T1000 (cell line): Measurements from ENCODE around the gene ALS2CL.

ENCODE experiments used
- DNase-seq: peaks from one replicate; lab custom pipeline; 2025; ENCODE audit warnings: mixed read lengths; lab: John Stamatoyannopoulos, UW

ALS2CL gene

DNA sequence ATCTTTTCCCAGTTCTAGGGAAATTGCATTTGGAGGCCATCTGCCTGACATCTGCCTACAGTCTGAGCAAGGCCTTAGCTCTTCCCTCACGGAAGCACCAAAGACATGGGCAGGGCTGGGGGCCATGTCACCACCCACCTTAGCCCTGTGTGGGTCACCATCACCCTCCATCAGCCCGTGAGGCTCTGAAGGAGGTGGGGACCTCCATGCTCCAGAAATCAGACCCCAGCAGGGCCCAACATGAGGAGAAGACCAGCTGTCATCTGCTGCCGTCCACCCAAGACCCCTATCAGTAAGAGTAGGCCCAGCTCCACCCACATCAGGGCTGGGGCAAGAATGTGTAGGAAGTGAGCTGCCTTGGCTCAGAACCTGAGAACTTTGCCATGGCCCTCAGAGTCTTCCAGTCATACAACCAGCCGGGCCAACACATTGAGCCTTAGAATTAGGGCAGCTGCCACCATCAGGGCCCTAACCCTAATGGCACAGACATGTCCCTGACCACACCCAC, 9.6 kb upstream of the ALS2CL start:
- DNase-seq, result no peak

DNA sequence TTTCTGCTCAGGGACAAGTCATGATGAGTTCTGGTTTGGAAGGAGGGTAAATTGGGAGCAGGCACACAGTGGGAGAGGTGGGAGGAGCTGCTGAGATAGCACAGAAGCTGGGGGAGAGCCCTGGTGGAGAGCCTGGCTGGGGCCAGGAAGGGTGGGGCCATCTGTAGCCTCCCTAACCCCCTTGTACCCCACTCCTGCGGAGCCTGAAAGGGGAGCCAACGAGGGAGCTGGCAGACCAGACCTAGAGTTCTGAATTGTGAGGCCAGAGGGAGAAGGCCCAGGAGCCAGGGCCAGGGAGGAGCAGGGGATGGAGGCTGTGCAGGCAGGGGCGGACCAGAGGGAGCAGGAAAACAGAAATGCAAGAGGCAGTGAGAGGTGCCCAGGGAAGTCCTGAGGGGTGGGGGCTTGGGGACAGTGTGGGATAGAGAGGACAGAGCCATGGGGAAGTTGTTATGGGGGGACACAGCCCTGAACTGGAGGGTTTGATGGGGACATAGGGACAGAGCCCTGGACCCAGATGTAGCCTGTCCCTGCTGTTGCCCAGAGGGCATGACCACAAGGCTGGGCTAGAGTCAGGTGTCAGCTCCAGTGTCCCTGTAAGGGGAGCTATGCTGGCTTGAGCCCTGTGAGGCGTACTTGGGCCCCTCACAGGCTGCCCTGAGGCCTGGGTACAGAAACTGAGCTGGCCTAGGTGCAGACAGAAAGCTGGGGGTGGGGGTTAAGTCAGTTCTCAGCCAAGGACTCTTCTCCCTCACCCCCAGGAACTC, 8.9 kb upstream of the ALS2CL start:
- no peak for DNase-seq

DNA sequence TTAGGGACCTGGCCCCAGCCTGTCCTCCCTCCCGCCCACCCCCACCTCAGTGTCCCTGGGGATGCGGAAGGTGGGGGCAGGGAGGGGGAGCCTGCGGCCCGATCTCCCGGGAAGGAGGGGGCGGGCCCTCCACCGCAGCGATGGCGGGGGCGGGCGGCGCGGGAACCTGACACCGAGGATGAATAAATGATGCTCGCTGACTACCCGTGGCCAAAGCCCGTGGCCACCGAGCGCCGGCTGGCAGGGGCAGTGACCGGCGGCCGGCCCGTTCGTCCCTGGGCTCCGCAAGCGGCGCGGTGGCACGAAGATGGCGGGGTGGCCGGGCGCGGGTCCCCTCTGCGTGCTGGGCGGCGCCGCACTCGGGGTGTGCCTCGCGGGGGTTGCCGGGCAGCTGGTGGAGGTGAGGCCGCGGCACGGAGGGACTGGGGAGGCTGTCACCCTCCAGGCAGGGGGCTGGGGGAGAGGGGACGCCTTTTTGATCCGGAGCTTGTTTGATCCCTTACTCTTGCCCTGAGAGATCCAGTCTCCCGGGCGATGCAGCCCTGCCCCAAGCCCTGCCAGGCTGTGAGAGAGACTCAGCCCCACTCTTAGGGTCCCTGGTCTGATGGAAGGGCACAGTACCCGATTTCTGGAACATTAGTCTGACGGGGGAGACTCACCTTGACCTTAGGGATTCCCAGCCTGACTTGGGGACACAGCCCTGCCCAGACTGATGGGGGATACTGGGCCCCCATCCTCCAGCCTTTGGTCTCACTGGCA, 7.9 kb upstream of the ALS2CL start, which contains the start of gene TMIE:
TMIE (plus strand) TSS at position 212 of the 759 bp plus-strand sequence; CDS start at position 308, 96 bp downstream.
- no peak for DNase-seq

DNA sequence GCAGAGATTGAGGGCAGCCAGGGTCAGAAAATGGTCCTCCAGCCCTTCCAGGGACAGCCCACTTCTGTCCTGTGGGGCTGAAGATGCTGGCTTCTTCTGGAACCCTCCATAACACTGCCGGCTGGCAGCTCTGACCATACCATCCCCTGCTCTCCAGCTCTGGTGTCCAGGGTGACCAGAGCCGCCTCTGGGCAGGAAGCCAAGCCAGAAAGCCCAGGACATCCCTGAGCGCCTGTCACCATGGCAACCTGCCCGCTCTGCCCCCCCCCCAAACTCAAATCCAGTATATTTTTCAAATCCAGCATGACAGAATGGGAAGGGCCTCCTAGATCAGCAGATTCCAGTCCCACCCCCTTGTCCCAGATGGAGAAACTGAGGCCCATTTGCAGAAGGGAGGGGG, 7.3 kb upstream of the ALS2CL start:
- DNase-seq, result no peak

DNA sequence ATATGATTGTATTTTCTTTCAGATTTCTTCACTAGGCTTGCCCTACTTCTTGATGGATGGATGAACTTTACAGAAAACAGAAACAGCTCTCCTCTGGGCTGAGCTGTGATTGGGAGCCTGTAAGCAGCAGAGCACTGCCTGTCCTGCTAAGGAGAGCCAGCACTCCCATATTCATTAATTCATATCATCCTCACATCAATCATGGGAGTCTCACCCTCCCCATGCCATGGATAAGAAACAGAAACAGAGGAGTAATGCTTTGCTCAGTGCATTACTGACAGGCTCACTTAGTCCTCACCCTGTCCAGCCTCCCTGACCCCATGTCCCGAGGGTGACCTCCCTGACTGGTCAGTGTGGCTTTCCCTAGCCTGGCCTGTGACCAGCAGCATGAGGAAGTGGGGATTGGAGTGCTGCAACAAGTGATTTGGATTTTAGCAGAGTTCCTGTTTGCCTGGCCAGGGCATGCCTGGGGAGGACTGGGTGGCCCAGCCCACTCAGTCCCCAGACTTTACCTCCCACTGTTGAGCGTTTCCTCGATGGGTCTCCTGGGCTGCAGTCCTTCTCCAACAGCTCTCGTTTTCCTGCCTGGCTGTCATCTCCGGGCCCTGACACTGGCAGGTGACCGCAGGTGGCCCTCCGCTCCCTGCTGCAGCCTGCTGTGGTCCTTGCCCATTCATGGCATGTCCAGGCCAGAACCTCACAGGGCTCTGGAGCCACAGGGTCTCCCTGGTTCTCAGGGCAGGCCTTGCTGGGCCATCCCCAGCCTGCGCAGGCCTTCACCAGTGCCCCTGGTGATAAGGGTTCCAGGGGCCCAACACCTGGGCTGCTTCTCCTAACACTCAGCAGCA, 6.4 kb upstream of the ALS2CL start:
- DNase-seq, result no peak

DNA sequence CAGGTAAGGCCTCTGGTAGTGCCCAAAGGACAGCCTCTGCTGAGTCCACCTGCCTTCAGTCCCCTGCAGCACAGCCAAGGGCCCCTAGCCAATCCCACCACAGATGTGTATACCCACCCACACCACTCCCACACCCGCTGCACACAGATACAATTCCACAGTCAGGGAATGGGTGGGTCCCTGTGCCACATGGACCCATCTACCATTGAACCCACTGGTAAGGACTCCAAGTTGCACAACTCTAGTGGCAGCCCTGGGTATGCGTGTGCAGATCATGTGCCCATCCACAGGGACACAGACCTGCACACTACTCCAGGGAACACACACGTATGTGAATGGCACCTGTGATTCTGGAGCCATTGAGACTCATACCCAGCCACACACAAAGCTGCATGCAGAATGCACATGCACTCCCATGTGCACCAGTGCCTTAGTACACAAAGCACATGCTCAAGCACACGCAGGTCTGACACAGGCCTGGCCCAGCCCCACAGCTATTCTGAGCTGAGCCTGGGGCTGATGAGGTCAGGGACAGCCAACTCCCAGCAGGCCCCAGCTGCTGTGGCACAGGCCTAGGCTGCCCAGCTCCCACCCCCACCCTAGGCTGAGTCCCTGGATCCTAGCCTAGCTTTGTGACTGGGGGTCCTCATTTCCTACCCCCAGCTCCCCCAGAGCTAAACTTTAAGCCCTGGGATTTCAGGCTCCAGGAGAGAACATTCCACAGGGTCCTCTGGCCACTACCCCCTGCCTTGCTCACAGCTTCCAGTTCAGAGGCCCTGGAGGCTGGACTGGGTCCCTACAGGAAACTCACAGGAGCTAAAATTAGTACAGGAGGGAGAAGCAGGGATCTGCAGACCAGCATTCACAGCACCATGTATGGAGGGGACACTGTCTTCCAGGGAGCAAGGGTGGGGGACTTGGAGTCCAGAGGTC, 2.7 kb upstream of the ALS2CL start:
- DNase-seq, result no peak

DNA sequence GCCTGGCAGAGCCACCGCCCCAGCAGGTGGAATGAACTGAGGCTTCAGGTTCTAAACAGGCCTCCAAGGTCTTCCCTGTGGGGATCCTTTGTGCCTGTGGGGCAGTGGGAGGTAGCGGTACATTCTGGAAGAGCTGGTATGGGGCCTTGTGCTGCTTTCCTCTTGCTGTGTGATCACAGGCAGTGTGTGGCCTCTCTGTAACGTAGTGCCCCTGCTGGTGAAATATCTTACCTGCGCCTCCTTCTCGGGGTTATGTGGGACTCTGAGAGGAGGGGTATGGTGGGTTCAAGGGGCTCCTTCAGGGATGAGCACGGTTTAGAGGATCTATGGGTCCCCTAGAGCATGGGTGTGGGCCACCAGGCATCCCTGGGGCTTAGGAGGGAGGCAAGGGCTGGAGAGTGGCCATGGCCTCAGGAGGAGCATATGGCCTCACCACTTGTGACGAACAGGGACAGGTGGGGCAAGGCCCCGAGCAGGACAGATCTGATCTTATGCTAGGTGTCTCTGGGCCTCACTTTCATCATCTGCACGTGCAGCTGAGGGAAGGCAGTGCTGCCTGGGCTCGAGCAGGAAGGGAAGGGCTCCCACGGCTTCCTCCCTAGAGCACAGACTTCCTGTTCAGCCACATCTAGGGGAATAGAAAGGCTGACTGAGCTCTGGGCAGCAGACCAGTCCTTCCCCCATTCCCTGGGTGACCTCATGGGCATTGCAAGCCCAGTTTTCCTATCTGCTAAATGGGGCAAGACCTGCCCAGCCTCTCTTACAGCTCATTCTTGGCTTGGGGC, 1.9 kb upstream of the ALS2CL start:
- no peak for DNase-seq

DNA sequence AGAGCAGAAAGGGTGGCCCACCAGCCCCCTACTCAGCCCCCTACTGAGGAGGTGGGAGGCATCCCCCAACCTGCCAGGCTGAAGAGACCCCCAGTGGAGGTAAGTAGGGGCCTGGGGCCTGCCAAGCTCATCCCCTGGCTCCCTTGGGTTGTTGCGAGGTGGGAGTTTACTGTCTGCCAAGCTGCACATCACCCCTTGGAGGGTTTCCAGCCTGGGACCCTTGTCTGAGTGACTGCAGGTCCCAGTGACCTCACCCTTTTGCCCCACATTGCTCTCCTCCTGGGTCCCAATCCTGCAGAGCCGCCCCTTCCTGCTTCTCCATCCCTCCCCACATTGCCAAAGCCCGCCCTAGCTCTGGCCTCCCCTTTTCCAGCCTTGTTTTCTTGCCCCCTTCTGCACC, 1.0 kb upstream of the ALS2CL start:
- no peak for DNase-seq

DNA sequence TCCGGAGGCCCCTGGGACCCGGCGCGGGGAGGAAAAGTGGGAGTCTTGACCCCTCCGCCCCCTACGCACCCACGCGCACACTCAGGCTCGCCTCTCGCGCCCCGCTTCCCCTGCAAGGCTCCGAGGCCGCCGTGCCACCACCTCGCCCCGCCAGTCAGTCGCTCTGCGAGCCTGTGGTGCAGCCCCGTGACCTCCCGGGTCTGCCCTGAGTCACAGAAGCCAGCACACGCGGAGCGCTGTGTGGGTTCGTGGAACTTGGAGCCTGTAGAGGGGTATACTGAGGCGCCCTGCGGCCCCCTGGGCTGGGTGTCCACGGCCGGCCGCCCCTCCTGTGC, 380 bp upstream of the ALS2CL start:
- no peak for DNase-seq

DNA sequence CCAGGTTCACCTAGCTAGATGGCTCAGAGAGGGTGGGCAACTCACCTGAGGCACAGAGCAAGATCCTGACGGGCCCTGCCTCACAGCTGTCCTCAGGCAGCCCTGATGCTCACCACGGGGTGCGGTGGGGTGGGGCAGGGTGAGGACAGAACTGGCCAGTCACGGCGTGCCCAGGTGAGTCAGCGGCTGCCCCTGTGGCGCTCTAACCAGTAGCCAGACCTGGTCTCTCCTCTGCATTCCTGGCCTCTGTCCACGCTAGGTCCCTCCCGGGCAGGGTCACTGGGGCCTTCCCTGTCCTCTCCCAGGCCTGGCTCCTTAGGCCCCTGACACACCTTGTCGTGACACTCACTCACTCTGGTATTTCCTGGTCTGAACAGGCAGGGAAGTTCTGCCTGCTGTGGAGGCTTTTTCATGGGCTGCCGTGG, 901 bp downstream of the ALS2CL start:
- no peak for DNase-seq

DNA sequence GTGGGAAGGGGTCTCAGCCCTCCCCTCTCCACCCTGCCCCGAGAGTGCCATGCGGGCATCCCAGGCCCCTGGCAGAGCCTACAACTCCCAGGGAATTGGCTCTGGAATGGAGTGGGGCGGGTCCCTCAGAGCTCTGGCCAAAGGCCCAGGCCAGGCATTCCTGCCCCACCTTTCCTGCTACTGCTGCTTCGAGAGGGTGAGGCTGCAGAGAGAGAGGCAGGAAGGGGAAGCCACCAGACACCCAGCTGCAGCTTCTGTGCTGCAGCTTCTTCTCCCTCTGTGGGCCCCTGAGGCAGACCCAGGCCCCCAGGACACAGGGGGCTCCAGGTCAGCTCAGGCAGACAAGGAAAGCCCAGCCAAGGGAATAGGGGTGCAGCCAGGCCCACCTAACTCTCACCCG, 2.7 kb downstream of the ALS2CL start:
- DNase-seq, result no peak

DNA sequence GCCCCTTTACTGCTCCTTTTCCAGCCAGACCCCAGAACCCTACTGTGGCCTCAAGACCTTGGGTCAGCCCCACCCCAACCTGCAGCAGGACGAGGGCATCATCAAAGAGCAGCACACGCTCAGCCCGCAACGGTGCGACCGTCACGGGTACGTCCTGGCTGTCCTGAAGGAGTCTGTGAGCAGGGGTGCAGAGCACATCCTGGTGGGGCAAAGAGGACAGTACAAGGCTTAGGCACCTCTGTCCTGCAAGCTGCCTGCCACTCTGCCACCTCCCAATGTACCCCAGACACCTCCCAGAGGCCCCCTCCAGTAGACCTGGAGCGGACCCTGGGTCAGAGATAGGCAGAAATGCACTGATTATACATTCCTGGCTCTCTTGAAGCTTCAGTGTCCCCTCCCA, 8.0 kb downstream of the ALS2CL start:
- DNase-seq, result no peak

DNA sequence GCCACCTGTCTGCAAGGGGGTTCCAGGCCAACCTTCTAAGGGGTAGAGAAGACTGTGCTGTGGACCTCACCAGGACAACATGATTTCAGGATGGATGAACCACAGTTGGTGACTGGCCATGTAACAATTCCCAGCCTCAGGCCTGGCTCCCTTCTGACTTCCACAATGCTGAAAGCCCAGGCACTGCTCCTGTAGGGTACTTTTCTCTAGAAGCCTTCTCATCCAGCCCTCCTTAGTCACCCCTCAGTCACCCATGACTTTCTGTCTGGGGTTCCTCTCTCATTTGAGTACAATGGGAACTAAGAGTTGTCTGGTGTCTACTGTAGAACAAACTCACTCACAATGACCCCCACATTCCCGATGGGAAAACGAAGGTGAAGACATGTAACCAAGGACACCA, 8.6 kb downstream of the ALS2CL start:
- DNase-seq, result no peak

DNA sequence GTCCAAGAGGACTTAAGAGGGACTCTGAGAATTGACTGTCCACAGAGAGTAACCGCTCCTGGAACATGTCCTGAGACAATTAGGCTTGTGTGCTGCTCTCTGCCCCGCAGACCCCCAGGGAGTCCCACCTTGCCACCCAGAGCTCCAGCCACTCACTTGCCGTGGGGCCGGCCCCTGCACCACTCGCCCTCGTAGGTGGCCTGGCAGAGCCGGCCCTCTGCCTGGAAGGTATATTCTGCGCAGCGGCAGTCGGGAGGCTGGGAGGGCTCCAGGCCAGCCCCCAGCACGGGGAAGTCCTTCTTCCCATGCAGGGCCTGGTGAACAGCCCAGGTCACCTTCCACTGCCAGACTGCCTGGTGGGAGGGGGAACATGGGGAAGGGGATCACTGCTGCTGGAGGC, 10.5 kb downstream of the ALS2CL start:
- no peak for DNase-seq

DNA sequence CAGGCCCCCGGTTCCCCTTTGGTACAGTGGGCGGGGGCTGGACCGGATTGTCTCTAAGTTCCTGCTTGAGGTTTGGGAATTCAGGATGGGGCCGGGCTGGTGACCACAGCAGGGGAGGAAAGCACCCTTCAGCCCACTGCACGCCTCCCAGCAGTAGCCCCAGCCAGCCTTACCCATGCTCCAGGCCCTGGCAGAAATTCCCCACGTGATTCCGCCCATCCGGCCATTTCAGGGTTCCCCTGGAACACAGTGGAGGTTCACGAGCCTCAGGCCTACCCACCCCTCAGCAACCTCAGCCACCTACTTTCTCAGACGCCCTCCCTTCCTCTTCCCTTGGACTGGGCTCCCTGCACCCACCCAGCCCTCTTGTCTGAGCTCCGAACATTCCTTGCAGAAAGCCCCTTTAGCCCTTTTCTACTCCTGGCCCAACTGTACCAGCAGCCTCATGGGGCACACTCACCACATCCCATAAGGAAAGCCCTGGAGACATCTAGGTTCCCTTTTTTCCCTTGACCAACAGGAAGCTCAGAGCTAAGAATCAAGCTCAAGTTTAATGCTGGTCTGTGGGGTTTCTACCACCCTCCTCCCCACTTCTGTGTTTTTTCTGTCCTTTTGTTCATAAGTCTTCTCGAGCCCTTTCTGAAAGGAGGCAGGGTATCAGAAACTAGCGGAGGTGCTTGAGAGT, 11.5 kb downstream of the ALS2CL start:
- DNase-seq, result no peak

DNA sequence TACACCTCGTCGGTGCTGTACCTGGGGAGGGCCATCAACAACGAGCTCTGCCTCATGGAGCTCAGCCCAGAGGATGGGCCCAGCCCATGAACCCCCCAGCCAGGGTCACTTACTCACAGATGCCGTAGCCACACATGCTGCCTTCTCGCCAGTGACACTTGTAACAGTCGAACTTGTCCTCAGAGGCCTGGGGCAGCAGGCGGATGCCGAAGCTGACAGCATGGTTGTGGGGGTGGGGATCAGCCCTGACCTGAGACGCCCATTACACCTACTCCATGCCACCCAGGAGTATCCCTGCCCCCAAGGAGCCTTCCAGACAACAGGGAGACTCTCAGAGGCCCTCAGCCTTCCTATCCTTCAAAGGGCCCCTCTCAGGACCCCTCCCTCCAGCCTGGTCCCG, 12.1 kb downstream of the ALS2CL start:
- no peak for DNase-seq

DNA sequence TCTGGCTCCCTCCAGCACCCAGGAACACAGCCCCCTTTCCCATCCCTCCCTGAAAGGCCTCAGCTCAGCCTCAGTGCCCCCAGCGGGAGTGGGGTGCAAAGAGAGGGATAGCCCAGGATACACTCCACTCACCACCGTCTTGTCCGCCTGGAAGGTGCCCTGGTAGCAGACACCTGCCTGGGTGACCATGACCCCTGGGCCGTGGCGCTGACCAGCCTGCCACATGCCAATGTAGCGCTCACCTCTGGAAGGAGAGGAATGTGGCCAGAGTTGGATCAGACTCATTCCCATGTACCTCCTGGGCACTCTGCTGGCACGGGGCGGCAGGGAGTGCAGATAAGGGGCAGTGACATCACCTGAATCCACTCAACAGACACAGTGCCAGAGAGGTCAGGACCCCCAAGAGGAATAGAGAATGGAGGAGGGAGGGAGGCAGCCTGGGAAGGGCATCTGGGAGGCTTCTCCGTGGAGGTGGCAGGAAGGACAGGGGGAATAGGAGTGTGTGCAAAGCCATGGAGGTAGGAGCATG, 13.1 kb downstream of the ALS2CL start:
- no peak for DNase-seq

DNA sequence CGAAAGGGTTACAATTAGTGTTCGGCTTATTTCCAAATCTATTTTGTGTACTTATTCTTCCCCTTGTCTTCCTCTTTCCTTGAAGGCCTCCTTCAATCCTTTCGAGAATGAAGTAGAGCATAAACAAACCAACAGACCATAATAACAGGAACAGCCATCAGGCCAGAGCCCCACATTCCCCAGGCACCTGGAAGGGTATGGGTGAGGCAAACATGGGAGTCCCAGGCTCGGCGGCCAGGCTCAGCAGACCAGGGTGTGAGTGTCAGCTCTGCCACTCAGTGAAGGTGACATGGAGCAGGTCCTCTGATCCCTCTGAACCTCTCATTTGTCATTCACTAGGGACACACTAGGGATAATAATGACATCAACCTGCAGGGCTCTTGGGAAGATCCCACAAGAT, 13.8 kb downstream of the ALS2CL start:
- no peak for DNase-seq

DNA sequence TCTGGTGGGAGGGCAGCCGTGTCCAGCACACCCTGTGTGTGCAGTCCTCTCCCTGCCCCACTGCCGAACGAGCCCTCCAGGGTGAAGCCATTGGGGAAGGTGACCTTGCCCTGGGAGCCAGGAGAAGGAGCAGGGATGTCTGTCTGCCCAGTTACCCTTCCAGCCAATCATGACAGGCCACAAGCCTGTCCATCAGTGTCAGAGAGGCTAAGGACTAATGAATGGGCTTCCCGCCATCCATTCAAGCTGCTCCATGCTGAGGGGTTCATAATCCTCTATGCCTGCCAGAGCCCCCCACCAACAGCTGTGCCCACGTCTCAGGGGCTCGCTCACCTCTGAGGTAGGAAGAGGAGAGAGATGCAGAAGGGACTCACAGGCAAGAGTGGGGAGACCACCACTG, 15.2 kb downstream of the ALS2CL start:
- DNase-seq, result no peak

DNA sequence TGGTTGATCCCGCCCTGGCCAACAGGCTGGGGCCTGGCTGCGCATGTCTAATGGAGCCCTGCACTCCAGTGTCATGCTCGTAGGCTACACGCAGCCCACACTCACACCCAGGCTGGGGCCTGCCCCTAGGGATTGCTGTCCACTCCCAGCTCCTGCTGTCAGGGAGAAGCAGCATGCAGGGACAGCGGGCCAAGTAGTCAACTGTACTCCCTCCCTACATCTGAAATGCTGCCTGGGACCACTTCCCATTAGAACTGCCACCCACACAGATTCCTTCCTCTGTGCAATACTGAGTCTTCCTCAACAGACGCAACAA, 16.1 kb downstream of the ALS2CL start:
- no peak for DNase-seq
